Activated CD4-positive, alpha-beta T cell treated with anti-CD3 and anti-CD28 coated beads for 48 hours (primary cell): ENCODE results near the gene SKIL.

Experiments
- DNase-seq: peaks from one replicate; pipeline ENCODE4 v3.0.0-alpha.2; 2020

Gene SKIL

DNA sequence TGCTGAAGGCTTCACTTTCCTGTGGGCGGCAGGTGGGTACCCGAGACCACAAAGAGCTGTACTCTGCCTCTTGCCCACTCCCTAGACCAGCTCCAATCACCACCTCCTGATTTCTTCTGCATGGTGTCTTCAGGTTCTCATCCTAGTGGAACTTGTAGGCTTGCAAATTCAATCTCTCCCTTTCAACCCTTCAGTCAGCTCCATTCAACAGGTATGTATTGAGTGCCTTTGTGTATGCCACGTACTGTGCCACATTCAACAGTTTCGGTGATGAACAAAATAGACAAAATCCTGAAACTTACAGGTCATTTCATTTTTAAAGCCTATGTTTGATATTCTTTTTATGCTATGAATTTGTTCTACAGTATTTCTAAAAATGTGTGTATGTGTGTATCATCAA, 55.8 kb downstream of the SKIL start:
- no peak for DNase-seq

- peak; percentile 54 for DNase-seq
Measured at GRCh38 chr3:170414202-170414663, 56.7 kb downstream of the SKIL start.

GRCh38 chr3:170417090-170417489, 59.6 kb downstream of the SKIL start:
- DNase-seq: no peak

- DNase-seq: no peak
Measured at GRCh38 chr3:170418422-170419398, 61.2 kb downstream of the SKIL start, which contains the start of gene CLDN11. Gene CLDN11, plus strand, starts transcription at chr3:170418868. Its CDS starts 199 bp downstream, at chr3:170419067.

DNA sequence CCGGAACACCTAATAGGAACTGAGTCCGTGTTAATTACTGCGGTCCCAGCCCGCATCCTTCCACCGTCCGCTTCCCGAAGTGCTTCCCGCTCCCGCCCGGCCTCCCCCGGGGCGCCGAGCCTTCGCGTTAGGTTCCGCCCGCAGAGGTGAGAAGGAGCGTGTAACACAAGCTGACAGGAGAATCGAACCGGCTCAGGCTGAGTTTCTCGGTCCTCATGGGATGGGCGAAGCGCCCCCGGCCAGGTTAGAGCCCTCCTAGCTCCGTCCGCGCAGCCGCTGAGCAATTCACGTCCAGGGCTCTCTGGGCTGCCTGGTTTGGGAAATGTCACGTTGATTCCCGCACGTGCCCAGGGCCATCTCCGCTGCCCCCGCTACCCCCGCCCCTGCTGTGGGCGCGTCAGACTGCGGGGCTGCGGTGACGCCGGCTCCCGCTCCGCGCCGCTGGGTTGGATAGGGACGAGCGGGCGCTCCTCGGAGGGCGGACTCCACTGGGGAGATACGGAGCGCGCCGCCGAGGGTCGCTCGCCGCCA, 62.1 kb downstream of the SKIL start:
- peak; percentile 26 for DNase-seq

DNA sequence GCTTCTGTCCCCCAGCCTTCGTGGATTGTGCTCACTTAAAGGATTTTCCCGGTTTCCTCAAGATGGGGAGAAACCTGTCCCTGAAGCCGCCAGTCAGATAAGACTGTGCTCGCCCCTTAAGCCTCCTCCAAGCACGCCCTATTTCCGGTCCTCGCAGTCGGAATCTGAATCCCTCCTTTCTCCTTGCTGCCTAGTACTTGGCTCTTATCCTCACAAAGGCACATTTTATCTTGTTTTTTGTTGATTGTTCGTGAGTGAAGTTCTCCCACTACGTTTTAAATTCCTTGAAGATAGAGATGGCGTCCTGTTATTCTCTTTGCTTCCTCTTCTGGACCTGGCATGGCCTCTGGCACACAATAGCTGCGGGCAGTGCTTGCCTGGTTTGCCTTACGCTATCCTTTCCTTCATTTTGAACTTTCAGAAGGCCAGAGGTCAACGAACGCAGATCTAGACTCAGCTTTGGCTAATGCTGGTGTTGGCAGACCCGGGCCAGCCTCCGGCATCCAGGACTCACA, 62.8 kb downstream of the SKIL start:
- no peak for DNase-seq

DNA sequence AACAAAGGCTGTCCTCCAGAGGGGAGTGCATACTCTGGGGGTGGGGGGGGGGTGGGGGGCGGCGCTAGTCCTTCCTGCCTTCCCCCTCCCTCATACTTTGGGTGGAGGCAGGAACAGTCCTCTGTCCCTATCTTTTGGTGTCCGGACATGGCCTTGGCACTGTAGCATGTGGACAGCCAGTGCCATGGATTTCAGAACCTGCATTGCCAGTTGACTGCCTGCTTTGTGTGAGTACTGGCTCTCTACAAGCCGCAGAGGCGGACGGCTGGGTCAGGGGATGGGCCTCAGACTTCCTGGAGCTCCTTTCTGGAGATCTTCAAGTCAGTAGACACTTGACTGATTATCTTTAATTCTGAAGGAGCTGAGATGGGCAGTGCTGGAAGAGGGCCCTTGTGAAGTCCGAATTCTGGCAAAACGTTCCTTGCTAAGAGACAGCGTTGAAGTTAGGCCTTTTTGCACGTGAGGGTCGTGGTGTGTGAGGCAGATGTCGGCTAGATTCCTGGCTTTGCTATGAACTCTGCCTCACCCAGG, 63.7 kb downstream of the SKIL start:
- no peak for DNase-seq

DNA sequence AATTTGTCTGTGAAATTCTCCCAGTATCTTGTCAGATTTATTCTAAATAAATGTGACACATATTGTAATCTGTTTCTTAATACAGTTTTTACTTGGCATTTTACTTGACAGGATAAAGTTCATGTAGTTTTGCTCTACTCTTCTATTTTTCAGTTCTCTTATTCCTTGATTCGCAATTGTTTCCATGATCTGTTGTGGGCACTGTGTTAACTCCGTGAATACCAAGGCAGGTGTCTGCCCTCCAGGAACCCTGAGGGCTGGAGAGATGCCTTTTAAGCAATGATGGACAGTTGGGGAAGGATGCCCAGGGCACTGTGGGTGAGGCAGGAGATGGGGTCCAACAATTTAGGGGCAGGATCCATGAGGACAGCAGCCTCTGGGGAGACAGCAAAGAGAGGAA, 64.2 kb downstream of the SKIL start:
- no peak for DNase-seq

DNA sequence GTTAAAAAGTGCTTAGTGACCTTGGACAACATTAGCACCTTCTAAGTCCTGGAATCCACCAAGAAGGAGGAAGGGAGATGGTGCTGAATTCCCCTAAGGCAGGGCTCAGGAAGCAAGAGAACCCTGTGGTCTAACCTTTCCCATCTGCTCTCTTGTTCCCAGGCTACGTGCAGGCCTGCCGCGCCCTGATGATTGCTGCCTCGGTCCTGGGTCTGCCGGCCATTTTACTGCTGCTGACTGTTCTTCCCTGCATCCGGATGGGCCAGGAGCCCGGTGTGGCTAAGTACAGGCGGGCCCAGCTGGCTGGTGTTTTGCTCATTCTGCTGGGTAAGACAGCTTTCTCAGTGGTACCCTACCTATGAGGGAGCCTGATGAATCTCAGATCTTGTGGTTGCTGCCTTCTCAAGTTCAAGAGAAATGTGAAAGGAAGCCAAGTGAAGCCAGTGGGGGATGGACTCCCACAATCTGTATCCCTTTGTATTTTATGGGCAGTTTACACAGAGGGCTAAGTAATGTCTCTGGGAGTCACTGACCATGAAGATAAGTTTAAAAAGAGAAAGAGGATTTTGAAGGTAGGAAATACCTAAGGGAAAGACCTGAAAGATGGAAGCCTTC, 65.6 kb downstream of the SKIL start:
- DNase-seq: no peak

DNA sequence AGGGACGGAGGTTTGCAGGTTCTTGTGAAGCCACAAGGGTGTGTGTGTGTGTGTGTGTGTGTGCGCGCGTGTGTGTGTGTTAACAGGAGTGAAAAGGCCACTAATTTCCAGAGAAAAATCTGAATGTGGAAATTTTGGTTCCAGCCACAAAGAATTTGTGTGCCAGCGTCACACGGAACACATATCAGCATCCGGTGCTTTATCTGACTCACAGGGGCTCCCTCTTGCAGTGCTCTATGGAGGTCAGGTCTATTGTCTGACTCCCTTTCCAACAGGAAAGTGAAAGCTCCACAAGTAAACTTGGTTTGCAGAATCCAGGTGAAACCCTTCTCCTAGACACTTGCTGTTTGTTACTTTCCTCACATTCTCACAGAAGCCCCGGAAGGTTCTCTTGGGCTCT, 67.4 kb downstream of the SKIL start:
- no peak for DNase-seq

GRCh38 chr3:170425491-170426239, 68.2 kb downstream of the SKIL start:
- DNase-seq: no peak

DNA sequence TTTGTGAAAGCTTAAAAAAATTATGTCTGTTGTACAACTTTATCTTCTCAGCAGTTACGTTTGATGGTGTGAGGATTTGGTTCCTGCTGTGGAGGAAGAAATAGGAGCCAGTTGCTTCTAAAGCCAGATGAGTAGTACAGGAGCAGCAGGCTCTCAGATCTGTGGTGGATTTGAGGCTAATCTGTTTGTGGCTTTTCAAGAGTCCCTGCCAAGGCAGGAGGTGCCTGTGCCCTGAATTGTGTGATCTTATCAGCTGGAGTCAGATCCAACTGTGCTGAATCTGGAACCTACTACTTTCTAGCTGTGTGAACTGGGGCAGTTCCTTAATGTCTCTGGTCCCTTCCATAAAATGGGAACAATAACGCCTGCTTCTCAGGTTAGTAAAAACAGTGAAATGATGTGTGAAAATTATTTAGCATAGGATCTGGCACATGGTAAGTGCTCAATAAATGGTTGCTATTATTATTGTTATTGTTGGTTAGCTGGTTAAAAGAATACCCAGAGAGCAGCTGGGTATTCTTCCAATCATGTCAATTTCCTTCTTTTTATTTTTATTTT, 68.8 kb downstream of the SKIL start:
- DNase-seq: no peak

DNA sequence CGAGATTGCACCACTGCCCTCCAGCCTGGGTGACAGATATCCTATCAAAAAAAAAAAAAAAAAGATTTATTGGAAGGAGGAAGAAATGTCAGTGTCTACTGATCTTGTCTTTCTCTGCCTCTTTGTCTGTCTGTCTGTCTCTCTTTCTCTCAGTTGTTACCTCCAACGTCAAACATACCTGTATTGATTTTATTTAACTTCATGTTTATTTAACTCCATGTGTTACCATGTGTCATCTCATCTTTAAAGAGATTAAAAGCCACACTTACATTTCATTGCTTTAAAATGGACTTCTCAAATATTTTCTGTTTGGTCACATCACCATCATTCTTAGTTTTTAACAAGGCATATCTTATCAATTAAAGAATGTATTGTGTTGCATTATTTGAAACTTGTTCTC, 70.6 kb downstream of the SKIL start:
- no peak for DNase-seq

DNA sequence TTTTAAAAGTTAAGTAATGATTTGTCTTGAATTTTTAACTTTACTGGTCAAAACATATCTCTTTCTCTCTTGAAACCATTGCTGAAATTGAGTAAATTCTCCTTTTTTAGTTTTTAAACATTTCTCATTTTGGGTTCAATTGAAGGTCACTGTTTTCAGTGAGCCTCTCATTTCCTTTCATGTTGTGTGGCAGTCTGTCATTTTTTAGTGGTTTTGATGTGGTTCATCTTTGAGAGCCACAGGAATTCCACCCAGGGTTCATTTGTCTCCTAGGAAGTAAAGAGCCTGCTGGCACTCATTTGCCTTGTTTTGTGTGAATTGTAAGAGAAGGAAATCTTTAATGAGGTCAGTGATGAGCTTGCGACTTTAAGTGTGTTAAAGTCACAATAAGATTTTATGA, 71.5 kb downstream of the SKIL start:
- no peak for DNase-seq

GRCh38 chr3:170431054-170431453, 73.5 kb downstream of the SKIL start:
- DNase-seq: no peak

- no peak for DNase-seq
Measured at GRCh38 chr3:170432416-170432815, 74.9 kb downstream of the SKIL start.

DNA sequence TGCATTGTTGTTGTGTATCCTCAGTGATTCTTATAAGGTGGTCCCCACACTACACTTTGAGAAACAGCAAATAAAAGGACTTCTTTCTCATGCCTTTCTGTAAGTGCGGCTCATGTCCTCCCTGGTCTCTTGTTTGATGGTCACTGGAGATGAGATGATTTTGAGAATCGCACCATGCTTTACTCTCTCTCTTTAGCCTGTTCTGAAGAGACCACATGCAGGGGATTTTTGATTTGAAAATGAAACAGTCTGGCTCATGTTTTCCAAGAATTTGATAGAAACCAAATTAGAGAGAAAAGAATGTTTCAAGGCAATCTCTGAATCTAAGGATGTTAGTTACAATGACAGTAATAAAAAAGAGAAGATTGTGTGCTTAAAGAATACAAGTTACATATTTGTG, 79.2 kb downstream of the SKIL start:
- no peak for DNase-seq

- no peak for DNase-seq
Measured at GRCh38 chr3:170437176-170437575, 79.7 kb downstream of the SKIL start.

DNA sequence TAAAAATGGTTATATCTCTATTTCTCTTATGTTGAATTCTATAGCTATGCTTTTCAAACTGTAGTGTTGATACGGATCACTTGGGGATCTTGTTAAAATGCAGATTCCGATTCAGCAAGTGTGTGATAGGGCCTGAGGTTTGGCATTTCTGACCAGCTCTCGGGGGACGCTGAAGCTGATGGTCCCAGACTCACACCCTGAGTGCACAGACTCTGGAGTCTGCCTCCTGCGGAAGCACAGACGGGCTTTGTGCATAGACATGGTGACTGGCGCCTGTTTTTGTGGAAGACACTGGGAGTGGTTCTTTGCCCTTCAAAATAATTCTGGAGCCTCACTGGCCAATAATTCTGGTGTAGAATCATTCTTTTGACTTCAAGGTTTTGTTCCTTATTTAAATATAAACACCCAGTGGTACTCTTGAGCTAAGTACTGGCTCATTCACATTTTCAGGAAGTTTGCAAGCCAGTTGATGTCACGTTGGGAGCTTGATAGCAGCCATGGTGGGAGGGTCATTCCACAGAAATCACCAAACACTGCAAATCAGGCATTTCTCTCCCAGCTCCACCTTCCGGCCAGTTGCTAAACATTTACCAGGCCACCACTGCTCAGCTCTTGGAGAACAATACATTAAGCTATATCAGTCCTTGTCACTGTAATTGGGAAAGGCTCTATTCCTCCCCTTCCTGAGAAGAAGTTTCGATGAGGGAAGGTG, 80.3 kb downstream of the SKIL start:
- no peak for DNase-seq

DNA sequence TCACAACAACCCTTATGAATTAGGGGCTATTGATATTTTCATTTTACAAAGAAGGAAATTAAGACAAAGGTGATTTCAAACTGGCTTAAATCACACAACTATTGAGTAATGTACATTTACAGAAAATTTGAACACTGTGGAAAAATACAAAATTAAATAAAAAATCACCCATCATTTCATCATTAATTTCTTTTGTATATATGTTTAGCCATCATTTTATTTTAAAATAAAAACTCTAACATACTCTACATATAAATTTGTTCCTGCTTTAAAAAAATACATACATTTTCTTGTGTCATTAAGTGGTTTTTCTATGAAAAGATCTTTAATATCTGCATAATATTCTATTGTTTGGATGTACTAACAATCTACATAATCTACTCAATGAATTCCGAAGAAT, 81.3 kb downstream of the SKIL start:
- DNase-seq: no peak

GRCh38 chr3:170440344-170440743, 82.8 kb downstream of the SKIL start:
- DNase-seq: no peak

- DNase-seq: no peak
Measured at GRCh38 chr3:170441412-170441811, 83.9 kb downstream of the SKIL start.
